ENCODE measurements around the gene SAMD5. TPM values are rescaled to one million over a fixed set of nuclear protein-coding genes. Genes with fewer than 3 reads are reported as not detected.

The SAMD5 gene
- polyA plus RNA-seq, 1 donor from 2014 or later: 14.1 TPM

DNA sequence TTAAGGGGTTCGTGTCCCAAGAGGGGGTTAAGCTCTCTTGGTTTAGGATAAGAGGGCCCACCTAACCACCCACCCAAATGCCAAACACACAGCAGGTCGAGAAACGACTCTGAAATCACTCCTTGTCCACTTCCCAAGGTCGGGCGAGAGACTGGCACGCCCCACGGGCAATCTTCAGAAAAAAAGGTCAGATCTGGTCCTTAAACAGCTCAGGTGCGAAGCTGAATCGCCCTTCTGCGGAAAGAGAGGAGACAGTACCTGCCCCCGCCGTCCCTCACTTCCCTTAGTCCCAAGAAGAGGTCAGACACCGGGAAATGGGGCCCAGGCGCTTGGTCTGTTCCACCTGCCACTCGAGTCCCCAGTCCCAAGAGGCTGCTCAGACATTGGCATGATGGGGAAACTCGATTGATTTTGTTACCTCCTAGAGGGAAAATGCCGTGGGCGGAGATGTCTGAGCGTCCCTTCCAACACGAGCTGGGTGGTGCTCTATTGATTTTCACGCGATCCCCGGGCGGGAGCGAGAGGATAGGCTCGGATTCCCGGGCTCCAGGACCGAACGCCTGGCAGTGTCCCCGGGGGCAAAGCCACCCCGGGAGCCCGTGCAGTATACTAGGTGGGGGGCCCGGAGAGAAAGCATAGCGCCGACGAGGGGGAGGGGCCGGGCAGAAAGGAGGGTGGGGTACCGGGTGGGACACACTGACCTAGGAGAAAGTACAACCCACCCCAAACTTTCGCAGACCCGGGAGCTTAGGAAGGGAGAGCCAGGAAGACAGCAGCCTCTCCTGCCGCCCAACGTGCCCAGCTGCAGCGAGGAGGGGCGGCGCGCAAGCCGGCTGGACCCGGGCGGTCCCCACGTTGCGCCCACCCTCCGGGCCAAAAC, 1.1 kb upstream of the SAMD5 start:
- Histone ChIP-seq H3K36me3 (ENCODE audit: insufficient read depth, low read length) (no peaks in the 10 kb centered on the region), H3K9me2 (ENCODE audit: insufficient read depth, low read length) (peaks cover 2% of the 10 kb centered on the region), H3K79me2 (replicated peaks; ENCODE audit: insufficient read depth, low read length) (peaks cover 32% of the 10 kb centered on the region), H3K9ac (ENCODE audit: low read length) (peak overlapping the region; percentile 76), H3K4me2 (ENCODE audit: low read length) (peak overlapping the region; percentile 60), H3K9me3 (ENCODE audit: low read length) (no peaks in the 10 kb centered on the region), H2AFZ (ENCODE audit: low read depth, low read length) (peak overlapping the region; percentile 24), H3K27ac (ENCODE audit: low read length) (peak overlapping the region; percentile 73), H3K4me3 (ENCODE audit: low read length) (peak overlapping the region; percentile 87), H4K20me1 (ENCODE audit: insufficient read depth) (no peaks in the 10 kb centered on the region), H3K27me3 (ENCODE audit: insufficient read depth, low read depth, low read length) (peaks cover 13% of the 10 kb centered on the region), H3F3A (ENCODE audit: insufficient read depth, low read length, poor library complexity, severe bottlenecking) (no peaks in the 10 kb centered on the region)
- TF ChIP-seq MXI1 (conservative IDR thresholded peaks at IDR 0.05; ENCODE audit: poor library complexity, severe bottlenecking) (peak; percentile 10), POLR2AphosphoS5 (IDR thresholded peaks at IDR 0.05) (peak; percentile 2)
- TF ChIP-seq, protein P1, sequence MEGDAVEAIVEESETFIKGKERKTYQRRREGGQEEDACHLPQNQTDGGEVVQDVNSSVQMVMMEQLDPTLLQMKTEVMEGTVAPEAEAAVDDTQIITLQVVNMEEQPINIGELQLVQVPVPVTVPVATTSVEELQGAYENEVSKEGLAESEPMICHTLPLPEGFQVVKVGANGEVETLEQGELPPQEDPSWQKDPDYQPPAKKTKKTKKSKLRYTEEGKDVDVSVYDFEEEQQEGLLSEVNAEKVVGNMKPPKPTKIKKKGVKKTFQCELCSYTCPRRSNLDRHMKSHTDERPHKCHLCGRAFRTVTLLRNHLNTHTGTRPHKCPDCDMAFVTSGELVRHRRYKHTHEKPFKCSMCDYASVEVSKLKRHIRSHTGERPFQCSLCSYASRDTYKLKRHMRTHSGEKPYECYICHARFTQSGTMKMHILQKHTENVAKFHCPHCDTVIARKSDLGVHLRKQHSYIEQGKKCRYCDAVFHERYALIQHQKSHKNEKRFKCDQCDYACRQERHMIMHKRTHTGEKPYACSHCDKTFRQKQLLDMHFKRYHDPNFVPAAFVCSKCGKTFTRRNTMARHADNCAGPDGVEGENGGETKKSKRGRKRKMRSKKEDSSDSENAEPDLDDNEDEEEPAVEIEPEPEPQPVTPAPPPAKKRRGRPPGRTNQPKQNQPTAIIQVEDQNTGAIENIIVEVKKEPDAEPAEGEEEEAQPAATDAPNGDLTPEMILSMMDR (IDR thresholded peaks at IDR 0.05; ENCODE audit: poor library complexity, severe bottlenecking): no peak
- TF ChIP-seq, protein P2, sequence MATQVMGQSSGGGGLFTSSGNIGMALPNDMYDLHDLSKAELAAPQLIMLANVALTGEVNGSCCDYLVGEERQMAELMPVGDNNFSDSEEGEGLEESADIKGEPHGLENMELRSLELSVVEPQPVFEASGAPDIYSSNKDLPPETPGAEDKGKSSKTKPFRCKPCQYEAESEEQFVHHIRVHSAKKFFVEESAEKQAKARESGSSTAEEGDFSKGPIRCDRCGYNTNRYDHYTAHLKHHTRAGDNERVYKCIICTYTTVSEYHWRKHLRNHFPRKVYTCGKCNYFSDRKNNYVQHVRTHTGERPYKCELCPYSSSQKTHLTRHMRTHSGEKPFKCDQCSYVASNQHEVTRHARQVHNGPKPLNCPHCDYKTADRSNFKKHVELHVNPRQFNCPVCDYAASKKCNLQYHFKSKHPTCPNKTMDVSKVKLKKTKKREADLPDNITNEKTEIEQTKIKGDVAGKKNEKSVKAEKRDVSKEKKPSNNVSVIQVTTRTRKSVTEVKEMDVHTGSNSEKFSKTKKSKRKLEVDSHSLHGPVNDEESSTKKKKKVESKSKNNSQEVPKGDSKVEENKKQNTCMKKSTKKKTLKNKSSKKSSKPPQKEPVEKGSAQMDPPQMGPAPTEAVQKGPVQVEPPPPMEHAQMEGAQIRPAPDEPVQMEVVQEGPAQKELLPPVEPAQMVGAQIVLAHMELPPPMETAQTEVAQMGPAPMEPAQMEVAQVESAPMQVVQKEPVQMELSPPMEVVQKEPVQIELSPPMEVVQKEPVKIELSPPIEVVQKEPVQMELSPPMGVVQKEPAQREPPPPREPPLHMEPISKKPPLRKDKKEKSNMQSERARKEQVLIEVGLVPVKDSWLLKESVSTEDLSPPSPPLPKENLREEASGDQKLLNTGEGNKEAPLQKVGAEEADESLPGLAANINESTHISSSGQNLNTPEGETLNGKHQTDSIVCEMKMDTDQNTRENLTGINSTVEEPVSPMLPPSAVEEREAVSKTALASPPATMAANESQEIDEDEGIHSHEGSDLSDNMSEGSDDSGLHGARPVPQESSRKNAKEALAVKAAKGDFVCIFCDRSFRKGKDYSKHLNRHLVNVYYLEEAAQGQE (IDR thresholded peaks at IDR 0.05; ENCODE audit: borderline replicate concordance): no peak

DNA sequence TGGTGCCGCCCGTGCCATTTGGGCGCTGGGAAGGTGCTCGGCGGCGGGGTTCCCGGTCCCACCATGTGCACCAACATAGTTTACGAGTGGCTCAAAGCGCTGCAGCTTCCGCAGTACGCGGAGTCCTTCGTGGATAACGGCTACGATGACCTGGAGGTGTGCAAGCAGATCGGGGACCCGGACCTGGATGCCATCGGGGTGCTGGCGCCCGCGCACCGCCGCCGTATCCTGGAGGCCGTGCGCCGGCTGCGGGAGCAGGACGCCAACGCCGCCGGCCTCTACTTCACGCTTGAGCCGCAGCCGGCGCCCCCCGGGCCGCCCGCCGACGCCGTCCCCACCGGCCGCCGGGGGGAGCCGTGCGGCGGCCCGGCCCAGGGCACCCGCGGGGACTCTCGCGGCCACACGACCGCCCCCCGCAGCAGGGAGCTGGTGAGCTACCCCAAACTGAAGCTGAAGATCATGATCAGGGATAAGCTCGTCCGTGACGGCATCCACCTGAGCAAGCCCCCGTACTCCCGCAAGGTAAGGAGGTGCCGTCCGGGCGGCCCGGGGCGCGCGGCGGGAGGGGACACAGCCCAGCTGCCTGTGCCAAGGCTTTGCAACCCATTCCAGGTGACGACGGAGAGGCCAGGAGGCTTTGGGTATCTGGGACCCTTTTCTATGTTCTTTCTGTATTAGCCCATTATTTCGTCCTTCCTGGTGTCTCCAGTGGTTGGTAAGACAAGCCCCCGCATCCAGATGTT, 547 bp downstream of the SAMD5 start:
- Histone ChIP-seq H3K27me3 (ENCODE audit: insufficient read depth, low read depth, low read length) (peaks cover 13% of the 10 kb centered on the region), H3K36me3 (ENCODE audit: insufficient read depth, low read length) (no peaks in the 10 kb centered on the region), H4K20me1 (ENCODE audit: insufficient read depth) (no peaks in the 10 kb centered on the region), H3K79me2 (replicated peaks; ENCODE audit: insufficient read depth, low read length) (peaks cover 48% of the 10 kb centered on the region), H3F3A (ENCODE audit: insufficient read depth, low read length, poor library complexity, severe bottlenecking) (no peaks in the 10 kb centered on the region), H3K4me2 (ENCODE audit: low read length) (peak overlapping the region; percentile 66), H3K9ac (ENCODE audit: low read length) (peak overlapping the region; percentile 76), H3K27ac (ENCODE audit: low read length) (peak overlapping the region; percentile 64), H3K4me3 (ENCODE audit: low read length) (peak overlapping the region; percentile 87), H3K9me3 (ENCODE audit: low read length) (no peaks in the 10 kb centered on the region), H3K9me2 (ENCODE audit: insufficient read depth, low read length) (no peaks in the 10 kb centered on the region), H2AFZ (ENCODE audit: low read depth, low read length) (no peak overlapping the region)
- TF ChIP-seq MXI1 (conservative IDR thresholded peaks at IDR 0.05; ENCODE audit: poor library complexity, severe bottlenecking) (peak; percentile 69), SMC3 (conservative IDR thresholded peaks at IDR 0.05; ENCODE audit: poor library complexity) (peak; percentile 25), POLR2AphosphoS5 (IDR thresholded peaks at IDR 0.05) (peak; percentile 22), EP300 (conservative IDR thresholded peaks at IDR 0.05; ENCODE audit: poor library complexity, severe bottlenecking) (no peak), RAD21 (conservative IDR thresholded peaks at IDR 0.05) (peak; percentile 27), TAF1 (IDR thresholded peaks at IDR 0.05; ENCODE audit: low read depth) (no peak), EZH2 (IDR thresholded peaks at IDR 0.05; ENCODE audit: borderline replicate concordance, insufficient read depth, low read length, poor library complexity, severe bottlenecking) (no peak)
- TF ChIP-seq, protein P1 (IDR thresholded peaks at IDR 0.05; ENCODE audit: poor library complexity, severe bottlenecking): peak; percentile 48
- TF ChIP-seq, protein P2 (IDR thresholded peaks at IDR 0.05; ENCODE audit: borderline replicate concordance): no peak
